Endothelial cell of umbilical vein (primary cell): ENCODE data around the gene HLTF.

Experiments used
- EZH2 ChIP-seq: IDR thresholded peaks from 2 replicates; pipeline ENCODE4 v1.6.1; 2012; ENCODE audit warnings: borderline replicate concordance, low read depth, mild to moderate bottlenecking, moderate library complexity, low read length, inconsistent platforms; ENCODE audit not compliant: severe bottlenecking
- FOS ChIP-seq: IDR thresholded peaks from 2 replicates; pipeline ENCODE4 v1.6.1; 2011; ENCODE audit warnings: mild to moderate bottlenecking, low read length, moderate library complexity, borderline replicate concordance; ENCODE audit not compliant: insufficient read depth
- GATA2 ChIP-seq: IDR thresholded peaks from 2 replicates; pipeline ENCODE4 v1.7.0; 2011; ENCODE audit warnings: low read depth, mild to moderate bottlenecking, moderate library complexity, mixed read lengths, low read length; ENCODE audit not compliant: insufficient read length, insufficient read depth
- JUN ChIP-seq: IDR thresholded peaks from 2 replicates; pipeline ENCODE4 v1.6.1; 2011; ENCODE audit warnings: borderline replicate concordance, low read depth; ENCODE audit not compliant: insufficient read length, insufficient read depth
- MYC ChIP-seq: IDR thresholded peaks from one replicate; pipeline ENCODE4 v1.6.1; 2011; ENCODE audit warnings: mild to moderate bottlenecking, low read depth, low read length
- POLR2A ChIP-seq: IDR thresholded peaks from 2 replicates; pipeline ENCODE4 v1.6.1; 2012; ENCODE audit warnings: low read depth, mild to moderate bottlenecking, control low read depth, low read length
- POLR2AphosphoS5 ChIP-seq: IDR thresholded peaks from 2 replicates; pipeline ENCODE4 v1.6.1; 2012; ENCODE audit warnings: low read depth, mild to moderate bottlenecking, control low read depth, low read length, moderate library complexity; ENCODE audit not compliant: insufficient read depth
- TF ChIP-seq, protein P1 (sequence below), 2 donors: IDR thresholded peaks; 1 replicate in 1 of 2; 2 replicates in 1 of 2; pipeline ENCODE4 v1.5.1; 2011; ENCODE audit warnings: low read length in 2 of 2, mild to moderate bottlenecking in 2 of 2, moderate library complexity in 2 of 2, control low read depth in 1 of 2, inconsistent platforms in 1 of 2, low read depth in 1 of 2; ENCODE audit not compliant: insufficient read depth in 1 of 2; ENCODE audit errors: extremely low read depth in 1 of 2
- TF ChIP-seq, protein P2 (sequence below): IDR thresholded peaks from 2 replicates; pipeline ENCODE4 v1.6.1; 2011; ENCODE audit not compliant: insufficient read depth, insufficient read length

DNA sequence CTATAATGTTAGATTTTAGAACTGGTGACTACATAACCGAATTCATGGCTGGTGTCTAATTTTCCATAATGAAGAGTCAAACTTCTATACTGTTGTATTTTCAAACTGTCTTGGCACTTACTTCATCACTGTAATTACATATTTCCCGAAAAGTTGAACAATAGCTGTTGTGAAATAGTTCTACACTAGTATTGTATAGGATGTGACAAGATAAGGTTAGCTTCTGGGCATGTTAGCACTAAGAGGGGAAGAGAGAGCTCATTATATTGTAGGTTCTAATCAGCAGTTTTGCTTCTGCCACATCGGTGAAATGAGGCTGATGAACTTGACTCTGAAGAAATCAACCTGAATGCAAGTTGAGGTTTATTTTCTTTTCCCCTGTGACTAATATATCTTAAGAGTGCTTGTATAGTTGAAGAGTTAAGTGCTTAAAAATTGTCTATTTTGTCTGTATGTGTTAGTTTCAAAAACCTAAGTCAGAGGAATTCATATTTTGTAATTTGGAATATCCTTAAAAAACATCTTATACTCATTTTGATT is 86.1 kb downstream of the HLTF start:
- TF ChIP-seq, protein P1, sequence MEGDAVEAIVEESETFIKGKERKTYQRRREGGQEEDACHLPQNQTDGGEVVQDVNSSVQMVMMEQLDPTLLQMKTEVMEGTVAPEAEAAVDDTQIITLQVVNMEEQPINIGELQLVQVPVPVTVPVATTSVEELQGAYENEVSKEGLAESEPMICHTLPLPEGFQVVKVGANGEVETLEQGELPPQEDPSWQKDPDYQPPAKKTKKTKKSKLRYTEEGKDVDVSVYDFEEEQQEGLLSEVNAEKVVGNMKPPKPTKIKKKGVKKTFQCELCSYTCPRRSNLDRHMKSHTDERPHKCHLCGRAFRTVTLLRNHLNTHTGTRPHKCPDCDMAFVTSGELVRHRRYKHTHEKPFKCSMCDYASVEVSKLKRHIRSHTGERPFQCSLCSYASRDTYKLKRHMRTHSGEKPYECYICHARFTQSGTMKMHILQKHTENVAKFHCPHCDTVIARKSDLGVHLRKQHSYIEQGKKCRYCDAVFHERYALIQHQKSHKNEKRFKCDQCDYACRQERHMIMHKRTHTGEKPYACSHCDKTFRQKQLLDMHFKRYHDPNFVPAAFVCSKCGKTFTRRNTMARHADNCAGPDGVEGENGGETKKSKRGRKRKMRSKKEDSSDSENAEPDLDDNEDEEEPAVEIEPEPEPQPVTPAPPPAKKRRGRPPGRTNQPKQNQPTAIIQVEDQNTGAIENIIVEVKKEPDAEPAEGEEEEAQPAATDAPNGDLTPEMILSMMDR (IDR thresholded peaks at IDR 0.05; ENCODE audit: extremely low read depth in 1 of 2, insufficient read depth in 1 of 2, low read depth in 1 of 2, low read length in 2 of 2), result no peak
- no peak for TF ChIP-seq POLR2AphosphoS5
- TF ChIP-seq, protein P2, sequence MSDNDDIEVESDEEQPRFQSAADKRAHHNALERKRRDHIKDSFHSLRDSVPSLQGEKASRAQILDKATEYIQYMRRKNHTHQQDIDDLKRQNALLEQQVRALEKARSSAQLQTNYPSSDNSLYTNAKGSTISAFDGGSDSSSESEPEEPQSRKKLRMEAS, result no peak
- TF ChIP-seq EZH2, result no peak
- no peak for TF ChIP-seq MYC
- TF ChIP-seq POLR2A, result no peak
- TF ChIP-seq FOS, result no peak
- no peak for TF ChIP-seq JUN
- no peak for TF ChIP-seq GATA2
